GM21825 (cell line): ENCODE results near the gene PLXDC1.

Experiments used
- ATAC-seq: cut with Tn5 transposase; IDR thresholded peaks from one replicate; pipeline ENCODE4 v1.9.1; 2021; ENCODE audit warnings: mild to moderate bottlenecking, moderate library complexity; ENCODE audit not compliant: unreplicated experiment

PLXDC1 gene

DNA sequence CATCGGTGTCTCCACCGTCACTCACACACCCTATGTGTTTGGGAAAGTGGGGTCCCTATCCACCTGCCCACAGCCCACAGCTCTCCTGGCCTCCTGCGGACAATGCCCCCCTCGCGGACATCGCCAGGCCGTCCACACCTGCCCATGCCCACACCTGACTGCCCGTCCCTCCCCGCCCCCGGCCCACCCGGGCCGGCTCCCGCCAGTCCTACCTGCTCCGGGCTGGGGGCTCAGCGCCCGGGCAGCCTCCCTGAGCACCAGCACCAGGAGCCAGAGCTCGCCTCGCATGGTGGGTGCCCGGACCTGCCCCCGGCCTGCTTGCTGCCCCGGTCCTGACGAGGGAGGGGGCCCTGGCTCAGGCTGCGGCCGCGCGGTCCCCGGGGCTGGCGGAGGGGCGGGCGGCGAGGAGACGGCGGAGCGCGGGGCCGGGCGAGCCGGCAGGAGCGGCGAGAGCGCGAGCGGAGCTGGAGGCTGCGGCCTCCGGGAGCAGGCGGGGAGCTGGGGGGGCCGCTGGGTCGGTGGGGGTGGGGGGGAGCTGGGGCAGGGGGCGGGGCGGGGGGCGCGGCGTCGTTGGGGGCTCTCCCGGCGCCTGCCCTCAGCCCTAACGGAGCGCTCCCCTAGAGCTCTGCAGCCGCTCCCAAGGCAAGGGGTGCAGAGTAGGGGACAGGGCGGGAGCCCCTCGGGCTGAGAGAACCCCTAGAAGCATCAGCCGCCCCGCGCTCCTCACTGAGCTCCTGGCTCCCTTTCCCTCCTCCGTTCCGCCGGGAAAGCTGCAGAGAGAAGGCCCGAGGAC lies at the start of gene PLXDC1:
PLXDC1 (minus strand) TSS at position 488 of the 793 bp plus-strand sequence; CDS start at position 288, 200 bp downstream.
- no peak for ATAC-seq

DNA sequence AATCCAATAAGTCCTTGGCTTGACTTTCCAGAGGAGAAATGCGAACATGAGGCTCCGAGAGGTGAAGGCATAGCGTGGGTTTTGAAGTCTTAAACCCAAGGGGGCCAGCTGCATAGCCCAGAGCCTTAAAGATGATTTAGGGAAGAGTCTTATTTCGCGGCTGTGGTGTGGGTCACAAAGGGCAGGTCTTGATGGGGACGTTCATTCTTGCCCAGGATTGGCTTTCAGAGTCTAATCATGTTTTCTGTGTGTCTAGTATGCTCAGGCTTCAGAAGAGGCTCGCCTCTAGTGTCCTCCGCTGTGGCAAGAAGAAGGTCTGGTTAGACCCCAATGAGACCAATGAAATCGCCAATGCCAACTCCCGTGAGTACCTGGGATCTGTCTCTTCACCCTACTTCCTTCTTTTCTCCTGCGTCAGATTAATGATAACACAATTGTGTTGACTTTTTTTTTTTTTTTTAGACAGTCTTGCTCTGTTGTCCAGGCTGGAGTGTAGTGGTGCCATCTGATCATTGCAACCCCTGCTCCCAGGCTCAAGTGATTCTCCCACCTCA lies 49.6 kb upstream of the PLXDC1 start:
- ATAC-seq = no peak

DNA sequence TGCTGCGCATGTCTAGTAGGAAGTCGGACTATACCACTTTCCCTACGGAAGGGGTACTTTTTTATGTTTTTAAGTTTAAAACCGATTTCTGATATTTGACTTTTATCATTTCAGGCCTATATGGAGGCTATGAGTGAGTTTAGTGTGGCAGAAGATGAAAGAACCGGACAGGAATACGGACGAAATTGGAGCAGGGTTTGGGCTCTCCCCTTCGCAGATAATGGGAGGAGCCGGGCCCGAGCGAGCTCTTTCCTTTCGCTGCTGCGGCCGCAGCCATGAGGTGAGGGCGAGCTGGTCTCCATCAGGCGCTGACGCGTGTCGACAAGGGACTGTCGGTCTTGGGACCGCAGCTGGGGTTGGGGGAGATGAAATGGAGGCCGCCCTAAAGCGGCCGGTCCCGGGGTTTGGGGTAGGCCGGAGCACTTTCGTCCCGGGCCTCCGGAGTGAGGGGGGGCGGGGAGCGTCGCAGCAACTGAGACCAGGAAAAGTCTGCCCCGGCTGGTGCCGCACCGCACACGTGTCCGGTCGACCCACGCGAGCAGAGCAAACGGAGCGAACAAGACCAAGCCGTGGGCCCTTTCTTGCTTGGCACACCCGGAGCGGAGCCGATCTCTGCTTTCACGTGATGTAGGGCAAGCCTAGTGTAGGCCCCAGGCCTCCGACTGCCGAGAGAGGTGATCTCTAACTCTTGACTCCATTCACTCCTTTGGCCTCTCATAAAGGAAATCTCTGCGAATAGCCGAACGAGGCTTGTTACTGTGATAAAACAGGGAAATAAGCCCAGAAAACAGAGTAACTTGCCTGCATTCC lies 48.8 kb upstream of the PLXDC1 start, which contains the start of gene RPL19:
RPL19 (plus strand) TSS at position 214 of the 810 bp plus-strand sequence; CDS start at position 276, 62 bp downstream.
- peak; percentile 53 for ATAC-seq

DNA sequence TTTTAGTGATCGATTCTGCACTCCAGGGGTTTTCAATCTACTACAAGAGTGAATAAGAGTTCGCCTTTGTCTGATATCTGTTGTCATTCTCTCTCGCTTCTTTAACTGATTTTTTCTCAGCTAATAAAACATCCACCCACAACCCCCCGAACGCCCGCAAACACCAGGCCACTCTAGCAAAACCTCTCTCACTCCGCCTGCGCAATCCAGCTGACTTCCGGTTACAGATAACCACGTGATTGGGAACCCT lies 48.3 kb upstream of the PLXDC1 start:
- ATAC-seq = peak; percentile 53

DNA sequence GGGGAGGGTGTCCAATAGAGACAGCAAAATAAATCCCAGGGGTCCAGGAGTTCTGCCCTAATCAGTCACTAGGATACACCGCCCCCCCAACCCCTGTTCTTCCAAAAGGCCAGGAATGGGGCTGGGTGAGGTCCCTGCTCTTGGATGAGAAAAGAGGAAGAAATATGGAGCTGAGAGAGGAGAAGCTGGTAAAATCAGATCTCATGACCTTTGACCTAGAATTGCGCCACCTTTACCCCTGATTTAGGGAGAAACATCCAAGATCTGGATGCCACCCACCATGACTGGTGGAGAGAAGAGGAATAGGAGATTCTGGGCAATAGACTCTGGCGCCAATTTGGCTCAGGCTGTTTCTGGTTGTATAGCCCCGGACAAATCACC lies 46.7 kb upstream of the PLXDC1 start:
- no peak for ATAC-seq

DNA sequence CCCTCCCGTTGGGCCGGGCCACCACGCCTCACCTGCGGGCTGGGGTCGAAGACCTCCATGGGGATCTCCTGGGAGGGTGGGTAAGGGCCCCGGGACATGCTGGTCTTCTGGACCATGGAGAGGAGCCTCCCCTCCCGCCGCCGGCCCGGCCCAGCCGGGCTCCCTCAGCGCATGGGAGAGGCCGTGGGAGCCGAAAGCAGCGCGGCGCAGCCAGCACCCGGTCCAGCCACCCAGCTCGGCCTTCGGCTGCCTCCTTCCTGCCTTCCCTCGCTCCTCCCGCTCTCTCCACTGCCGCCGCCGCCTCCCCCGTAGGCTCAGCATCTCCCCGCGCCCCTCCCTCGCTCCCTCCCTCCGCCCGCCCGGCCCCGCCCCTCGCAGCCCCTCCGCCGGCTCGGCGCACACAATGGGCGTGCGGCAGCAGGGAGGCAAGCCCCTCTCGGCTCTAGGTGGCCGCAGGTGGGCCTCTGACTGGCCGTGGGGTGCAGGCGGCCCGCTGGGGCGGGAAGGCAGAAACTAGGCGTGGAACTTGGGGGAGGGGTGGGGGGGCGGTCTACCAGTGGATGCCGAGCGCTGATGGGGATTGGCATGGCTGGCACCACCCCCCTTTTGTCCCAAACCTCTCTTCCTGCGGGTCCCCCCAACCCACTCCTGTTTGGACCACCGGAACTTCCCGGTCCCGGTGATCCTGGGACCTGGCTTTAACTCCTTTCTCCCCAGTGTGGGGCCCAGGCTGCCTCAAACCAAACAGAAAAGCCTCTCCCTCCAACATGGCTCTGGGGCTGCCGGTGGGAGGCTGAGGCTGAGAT lies 46.1 kb upstream of the PLXDC1 start, which contains the start of gene CACNB1:
CACNB1 (minus strand) TSS at position 290 of the 806 bp plus-strand sequence; CDS start at position 116, 174 bp downstream.
- no peak for ATAC-seq

DNA sequence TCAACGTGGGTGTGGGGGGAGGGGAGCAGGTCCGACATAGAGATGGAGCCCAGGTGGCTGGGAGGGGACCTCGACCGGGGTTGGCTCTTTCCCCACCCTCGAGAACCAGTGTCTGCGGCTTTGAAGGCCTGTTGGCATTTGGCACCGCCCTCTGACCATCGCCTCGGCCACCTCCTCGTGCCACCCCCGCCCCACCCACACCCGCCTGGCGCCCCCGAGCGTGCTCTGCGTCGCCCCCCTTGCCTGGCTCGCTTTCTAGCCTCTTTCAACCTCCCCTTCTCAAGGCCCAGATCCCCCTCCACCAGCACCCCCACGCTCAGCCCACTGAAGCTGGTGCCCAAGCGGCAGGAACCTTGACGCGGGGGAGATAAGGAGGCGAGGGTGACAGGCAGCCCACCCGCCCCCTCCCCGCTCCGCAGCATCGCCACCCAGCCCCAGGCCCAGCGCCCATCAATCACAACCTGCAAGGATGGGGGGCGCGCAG lies 45.4 kb upstream of the PLXDC1 start:
- ATAC-seq = no peak

DNA sequence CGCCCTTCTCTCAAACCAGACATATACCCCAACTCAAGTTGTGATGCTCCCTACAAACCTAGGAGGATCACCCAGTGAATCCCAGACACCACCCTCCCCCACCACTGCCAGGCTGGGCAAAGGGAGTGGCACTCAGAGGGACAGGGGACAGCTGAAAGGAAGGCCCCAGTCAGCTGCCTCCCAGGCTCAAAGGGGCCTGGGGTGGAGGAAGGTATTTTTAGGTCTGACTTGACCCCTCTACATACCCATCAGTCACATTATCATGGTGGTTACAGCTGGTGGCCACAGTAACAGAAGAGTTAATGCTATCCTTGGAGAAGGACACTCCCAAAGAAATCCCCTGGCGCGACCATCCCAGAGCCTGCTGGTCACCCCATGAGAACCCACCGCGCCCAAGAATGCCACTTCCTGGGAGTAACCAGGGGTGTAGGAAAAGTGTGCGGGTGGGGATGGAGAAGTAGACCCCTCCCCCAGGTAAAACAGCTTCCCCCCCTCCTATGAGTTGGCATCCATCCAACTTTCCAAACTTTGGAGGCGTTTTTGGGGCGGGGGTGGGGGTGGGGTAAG lies 44.9 kb upstream of the PLXDC1 start:
- ATAC-seq = no peak

DNA sequence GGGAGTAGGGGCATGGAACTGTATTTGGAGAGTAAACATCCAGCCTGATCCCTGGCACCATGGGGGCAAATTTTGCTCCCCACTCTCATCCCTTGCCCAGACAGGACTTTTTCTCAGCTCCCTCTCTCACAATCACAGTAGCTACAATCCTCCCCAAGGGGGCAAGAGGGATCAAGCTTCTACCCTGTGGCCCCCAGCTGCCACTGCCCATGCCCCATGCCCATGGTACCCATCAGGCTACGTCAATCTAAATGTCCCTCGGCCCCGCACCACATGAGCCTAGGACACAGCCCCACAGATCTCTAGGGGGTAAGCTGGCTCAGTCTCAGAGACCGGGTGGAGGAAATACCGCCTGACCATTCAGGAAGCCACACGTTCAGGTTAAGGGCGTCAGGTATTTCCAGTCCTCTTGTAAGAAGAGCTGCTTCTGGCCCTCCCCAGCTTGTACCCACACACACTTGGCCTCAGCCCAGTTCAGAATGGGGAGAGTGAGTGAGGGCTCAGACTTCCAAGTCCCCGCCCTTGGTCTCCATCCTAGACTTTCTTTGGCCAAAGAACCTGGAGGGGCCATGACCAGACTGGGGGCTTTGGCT lies 44.2 kb upstream of the PLXDC1 start:
- ATAC-seq = no peak

DNA sequence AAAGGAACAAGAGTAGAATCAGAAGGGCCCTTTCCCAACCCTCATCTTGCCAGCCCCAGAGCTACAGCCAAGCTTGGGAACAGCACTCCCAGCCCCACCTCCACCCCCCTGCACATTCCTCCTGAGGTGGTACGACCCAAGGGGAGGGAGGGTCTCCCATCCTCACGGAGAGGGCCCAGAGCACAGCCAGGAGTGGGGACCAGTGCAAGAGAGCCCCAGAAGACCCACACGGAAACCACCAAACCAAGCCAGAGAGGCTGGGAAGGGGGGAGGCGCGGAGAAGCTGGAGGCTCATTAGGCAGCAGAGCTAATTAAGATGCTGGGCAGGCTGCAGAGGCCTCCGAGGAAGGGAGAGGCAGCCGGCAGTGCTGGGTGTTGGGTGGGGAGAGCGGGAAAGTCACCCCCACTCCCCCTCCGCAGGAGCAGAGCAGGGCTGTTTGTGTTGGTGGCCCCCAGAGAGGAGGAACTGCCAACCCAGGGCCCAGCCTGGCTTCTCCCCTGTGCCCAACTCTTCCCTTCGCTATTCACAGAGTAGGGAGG lies 43.6 kb upstream of the PLXDC1 start:
- ATAC-seq = no peak

DNA sequence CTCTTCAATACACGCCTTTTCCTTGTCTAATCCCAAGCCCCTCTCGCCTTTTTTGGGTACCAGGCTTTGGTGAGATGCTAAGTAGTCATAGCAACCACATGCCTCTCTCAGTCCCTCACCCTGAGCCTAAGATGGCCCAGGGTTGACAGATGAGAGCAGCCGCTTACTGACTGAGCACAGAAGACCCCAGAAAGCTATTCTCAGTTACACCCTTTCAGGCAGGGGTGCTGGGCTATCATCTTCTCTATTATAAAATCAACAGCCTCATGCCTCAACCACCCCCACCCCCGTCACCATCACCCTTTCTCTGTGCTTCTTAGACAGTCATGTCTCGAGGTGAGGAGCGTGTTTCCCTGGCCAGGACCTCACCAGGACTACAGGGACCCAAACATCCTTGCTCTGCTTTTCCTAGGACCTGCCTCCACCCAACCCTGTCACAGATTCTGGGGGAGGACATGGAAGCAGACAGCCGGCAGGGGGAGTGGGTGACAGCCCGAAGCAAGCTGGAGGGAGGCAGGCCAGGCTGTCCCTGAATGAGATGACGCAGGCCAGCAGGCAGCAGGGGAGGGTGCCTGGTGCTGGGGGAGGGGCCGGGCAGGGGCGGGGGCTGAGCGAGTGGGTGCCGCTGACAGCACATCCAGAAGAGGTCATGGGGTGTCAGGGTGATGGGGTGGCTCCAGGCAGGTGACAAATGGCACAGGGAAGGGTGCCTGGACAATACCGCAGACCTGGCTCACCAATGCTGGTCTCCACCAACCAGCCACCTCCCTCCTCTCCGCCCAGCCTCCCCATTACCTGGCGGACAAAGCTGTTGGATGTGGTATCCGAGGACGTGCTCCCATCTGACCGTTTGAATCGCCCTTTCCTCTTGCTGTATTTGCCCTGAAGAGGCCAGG lies 42.9 kb upstream of the PLXDC1 start:
- no peak for ATAC-seq

DNA sequence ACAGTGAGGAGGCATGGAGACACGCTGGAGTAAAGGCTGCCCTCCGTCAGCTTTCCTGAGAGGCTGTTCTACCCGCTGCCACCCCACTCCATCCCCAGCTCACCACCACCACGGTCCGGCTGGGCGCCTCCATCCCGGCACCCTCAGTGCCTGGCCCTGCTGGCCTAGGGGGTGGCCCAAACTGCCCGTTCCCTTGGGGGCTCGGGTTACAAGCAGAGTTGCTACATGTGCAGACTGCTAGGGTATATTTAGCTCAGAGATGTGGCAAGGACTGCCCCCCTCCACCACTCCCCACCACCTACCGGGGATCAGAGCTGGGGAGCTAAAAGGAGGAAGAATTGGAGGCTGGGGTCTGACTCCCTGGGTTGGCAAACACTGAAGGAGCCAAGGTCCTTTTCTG lies 41.9 kb upstream of the PLXDC1 start:
- no peak for ATAC-seq

DNA sequence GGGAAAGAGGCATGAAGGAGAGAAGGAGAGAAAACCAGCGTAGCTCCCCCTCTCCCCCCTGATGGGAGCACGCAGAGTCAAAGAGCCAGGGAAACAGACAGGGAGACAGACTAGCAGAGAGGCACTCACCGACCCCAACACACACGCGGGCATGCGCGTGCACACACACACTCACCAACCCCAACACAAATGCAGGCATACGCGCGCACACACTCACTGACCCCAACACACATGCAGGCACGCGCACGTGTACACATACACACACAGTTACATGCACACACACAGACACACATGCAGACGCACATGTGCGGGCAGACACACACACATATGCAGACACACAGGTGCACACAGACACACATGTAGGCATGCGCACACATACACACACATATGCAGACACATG lies 41.5 kb upstream of the PLXDC1 start:
- no peak for ATAC-seq

DNA sequence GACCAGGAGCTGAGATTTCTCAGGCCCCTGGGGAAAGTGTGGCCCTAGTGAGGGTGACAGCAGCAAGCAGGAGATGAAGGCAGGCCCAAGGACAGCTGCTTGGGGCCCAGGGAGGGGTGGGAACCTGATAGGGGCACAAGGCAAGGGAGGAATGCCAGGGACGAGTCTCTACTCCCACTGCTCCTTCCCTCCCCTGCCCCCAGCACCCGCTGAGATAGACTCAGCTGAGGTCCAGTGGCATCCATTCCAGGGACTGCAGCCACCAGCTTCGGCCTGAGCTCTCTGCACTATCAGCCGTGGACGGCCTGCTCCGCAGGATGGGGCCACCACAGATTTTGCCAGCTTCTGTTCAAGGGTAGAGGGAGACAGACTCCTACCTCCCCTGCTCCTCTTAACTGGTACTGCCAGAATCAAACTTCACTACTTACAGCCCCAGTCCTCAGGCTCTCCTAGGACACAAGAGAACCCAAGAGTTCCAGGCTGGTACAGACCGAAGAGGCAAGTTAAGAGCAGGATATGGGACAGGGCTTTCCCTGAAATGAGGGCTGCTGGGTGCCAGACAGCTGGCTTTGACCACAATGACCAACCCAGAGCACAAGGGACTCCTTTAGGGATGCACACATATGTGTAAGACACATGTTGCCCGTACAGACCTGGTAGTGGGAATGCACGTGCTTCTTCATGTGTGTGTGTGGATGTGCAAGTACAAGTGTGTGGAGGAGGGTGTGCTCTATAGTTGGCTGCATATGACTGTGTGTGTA lies 40.5 kb upstream of the PLXDC1 start:
- ATAC-seq = no peak

DNA sequence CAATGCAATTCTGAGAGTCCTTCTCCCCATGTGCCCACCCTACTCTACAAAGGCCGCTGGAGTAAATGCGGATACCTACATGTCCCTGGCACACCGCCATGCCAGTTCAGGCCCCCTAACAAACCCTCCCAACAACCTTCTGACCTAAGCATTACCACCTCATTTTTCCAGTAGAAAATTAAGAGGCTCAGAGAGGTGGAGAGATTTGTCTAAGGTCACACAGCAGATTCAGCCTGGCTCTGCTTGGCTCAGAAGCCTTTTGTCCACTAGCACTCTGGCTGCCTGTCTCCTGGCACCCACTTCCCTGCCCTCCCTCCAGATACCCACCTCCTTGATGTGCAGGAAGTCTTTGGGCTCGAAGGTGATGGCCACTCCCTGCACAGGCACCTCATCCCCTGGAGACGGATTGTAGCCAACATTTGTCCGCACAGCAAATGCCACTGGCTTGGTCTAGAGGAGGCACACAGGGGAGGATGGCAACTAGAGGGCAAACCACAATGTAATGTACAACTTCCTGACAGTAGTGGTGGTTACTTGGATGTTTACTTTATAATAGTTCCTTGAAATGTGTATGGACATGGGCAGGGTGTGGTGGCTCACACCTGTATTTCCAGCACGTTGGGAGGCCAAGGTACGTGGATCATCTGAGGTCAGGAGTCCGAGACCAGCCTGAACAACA lies 35.9 kb upstream of the PLXDC1 start:
- no peak for ATAC-seq

DNA sequence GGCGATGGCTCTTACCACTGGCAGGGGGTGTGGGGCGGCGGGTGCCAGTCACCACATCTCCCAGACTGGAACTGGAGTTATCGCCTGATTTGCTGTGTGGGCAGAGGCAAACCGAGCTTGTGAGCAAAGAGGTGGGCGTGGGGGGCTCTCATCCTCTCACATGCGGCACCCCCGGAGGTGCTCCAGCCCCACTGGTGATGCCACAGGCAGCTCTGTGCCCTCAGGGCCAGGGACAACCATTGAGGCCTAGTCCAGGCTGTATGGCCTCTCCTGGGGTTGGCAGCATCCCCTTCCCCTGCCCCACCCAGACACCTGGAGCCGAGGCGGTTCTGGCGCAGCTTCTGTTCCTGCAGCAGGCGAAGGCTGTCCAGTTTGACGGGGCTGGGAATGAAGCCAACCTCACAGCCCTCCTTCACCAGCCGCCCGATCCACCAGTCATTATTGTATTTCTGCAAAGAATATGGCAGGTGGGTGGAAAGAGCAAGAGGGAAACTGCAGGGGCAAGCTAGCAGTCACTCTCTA lies 35.1 kb upstream of the PLXDC1 start:
- ATAC-seq = no peak

DNA sequence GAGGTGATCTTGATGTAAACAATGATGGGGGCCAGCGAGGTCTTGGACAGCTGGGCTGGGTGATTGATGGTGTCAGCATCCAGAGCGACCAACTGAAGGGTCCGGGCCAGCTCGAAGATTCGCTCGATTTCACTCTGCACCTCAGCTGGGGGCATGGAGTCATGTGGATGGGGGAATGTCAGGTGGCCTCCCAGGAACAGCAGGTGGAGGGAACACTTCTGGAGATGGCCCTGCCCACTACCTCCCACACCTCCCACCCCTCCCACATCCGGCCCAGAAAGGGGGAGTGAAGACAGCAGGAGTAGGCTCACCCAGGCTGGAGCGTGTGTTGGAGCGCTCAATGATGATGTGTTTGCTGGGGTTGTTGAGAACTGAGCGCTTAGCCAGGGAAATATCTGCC lies 32.3 kb upstream of the PLXDC1 start:
- ATAC-seq = no peak
